Rectal smooth muscle tissue (tissue), 1 donor: Measurements from ENCODE around the gene TIMP3.

Source experiments
- H3K27ac ChIP-seq: one replicate; pipeline ENCODE4 v1.7.0; 2013; ENCODE audit warnings: low read depth, low read length, inconsistent platforms
- H3K27me3 ChIP-seq: one replicate; pipeline ENCODE4 v1.7.0; 2013; ENCODE audit warnings: low read length; ENCODE audit not compliant: control insufficient read depth, insufficient read depth
- H3K36me3 ChIP-seq: one replicate; pipeline ENCODE4 v1.7.0; 2013; ENCODE audit warnings: low read length; ENCODE audit not compliant: control insufficient read depth, insufficient read depth
- H3K4me1 ChIP-seq: one replicate; pipeline ENCODE4 v1.7.0; 2013; ENCODE audit warnings: low read length; ENCODE audit not compliant: control insufficient read depth, insufficient read depth
- H3K4me3 ChIP-seq: one replicate; pipeline ENCODE4 v1.7.0; 2013; ENCODE audit warnings: low read length
- H3K9ac ChIP-seq: one replicate; pipeline ENCODE4 v1.7.0; 2013; ENCODE audit warnings: low read length

The TIMP3 gene

GRCh38 chr22:32876516-32876915 lies 75.0 kb downstream of the TIMP3 start:
- H3K27ac ChIP-seq: no peak overlapping the region
- H3K4me1 ChIP-seq: peaks cover 5% of the 10 kb centered on the region
- H3K9ac ChIP-seq: no peak overlapping the region
- H3K36me3 ChIP-seq: no peaks in the 10 kb centered on the region
- no peaks in the 10 kb centered on the region for H3K27me3 ChIP-seq
- H3K4me3 ChIP-seq: no peak overlapping the region

- no peaks in the 10 kb centered on the region for H3K27me3 ChIP-seq
- H3K36me3 ChIP-seq: no peaks in the 10 kb centered on the region
- no peak overlapping the region for H3K27ac ChIP-seq
- no peak overlapping the region for H3K9ac ChIP-seq
- peaks cover 5% of the 10 kb centered on the region for H3K4me1 ChIP-seq
- H3K4me3 ChIP-seq: no peak overlapping the region
These were observed 75.7 kb downstream of the TIMP3 start for GRCh38 chr22:32877196-32877595.

- no peak overlapping the region for H3K9ac ChIP-seq
- no peaks in the 10 kb centered on the region for H3K36me3 ChIP-seq
- no peak overlapping the region for H3K27ac ChIP-seq
- H3K27me3 ChIP-seq: no peaks in the 10 kb centered on the region
- peaks cover 5% of the 10 kb centered on the region for H3K4me1 ChIP-seq
- no peak overlapping the region for H3K4me3 ChIP-seq
These were observed 78.0 kb downstream of the TIMP3 start for GRCh38 chr22:32879550-32879949.

GRCh38 chr22:32880061-32880460 lies 78.6 kb downstream of the TIMP3 start:
- no peak overlapping the region for H3K9ac ChIP-seq
- H3K4me1 ChIP-seq: peaks cover 5% of the 10 kb centered on the region
- H3K4me3 ChIP-seq: no peak overlapping the region
- no peaks in the 10 kb centered on the region for H3K27me3 ChIP-seq
- H3K27ac ChIP-seq: no peak overlapping the region
- H3K36me3 ChIP-seq: no peaks in the 10 kb centered on the region

GRCh38 chr22:32880505-32880892 lies 79.0 kb downstream of the TIMP3 start:
- Histone ChIP-seq H3K27ac (no peak overlapping the region), H3K27me3 (no peaks in the 10 kb centered on the region), H3K9ac (no peak overlapping the region), H3K4me1 (peaks cover 5% of the 10 kb centered on the region), H3K4me3 (no peak overlapping the region), H3K36me3 (no peaks in the 10 kb centered on the region)

GRCh38 chr22:32880893-32881596 lies 79.5 kb downstream of the TIMP3 start:
- Histone ChIP-seq H3K9ac (no peak overlapping the region), H3K27ac (no peak overlapping the region), H3K4me1 (peaks cover 5% of the 10 kb centered on the region), H3K36me3 (no peaks in the 10 kb centered on the region), H3K4me3 (no peak overlapping the region), H3K27me3 (no peaks in the 10 kb centered on the region)

- Histone ChIP-seq H3K27ac (no peak overlapping the region), H3K27me3 (no peaks in the 10 kb centered on the region), H3K4me3 (no peak overlapping the region), H3K36me3 (no peaks in the 10 kb centered on the region), H3K9ac (no peak overlapping the region), H3K4me1 (peaks cover 5% of the 10 kb centered on the region)
These were observed 80.9 kb downstream of the TIMP3 start for GRCh38 chr22:32882360-32882755.

- Histone ChIP-seq H3K27me3 (no peaks in the 10 kb centered on the region), H3K4me3 (no peak overlapping the region), H3K27ac (no peak overlapping the region), H3K9ac (no peak overlapping the region), H3K36me3 (no peaks in the 10 kb centered on the region), H3K4me1 (peaks cover 7% of the 10 kb centered on the region)
These were observed 81.4 kb downstream of the TIMP3 start for GRCh38 chr22:32882774-32883530.

- H3K27ac ChIP-seq: no peak overlapping the region
- H3K9ac ChIP-seq: no peak overlapping the region
- H3K4me1 ChIP-seq: peaks cover 5% of the 10 kb centered on the region
- H3K36me3 ChIP-seq: no peaks in the 10 kb centered on the region
- no peaks in the 10 kb centered on the region for H3K27me3 ChIP-seq
- H3K4me3 ChIP-seq: no peak overlapping the region
These were observed 85.9 kb downstream of the TIMP3 start for GRCh38 chr22:32887324-32887980.

- Histone ChIP-seq H3K36me3 (no peaks in the 10 kb centered on the region), H3K27me3 (no peaks in the 10 kb centered on the region), H3K4me1 (peaks cover 5% of the 10 kb centered on the region), H3K9ac (no peak overlapping the region), H3K27ac (no peak overlapping the region), H3K4me3 (no peak overlapping the region)
These were observed 87.5 kb downstream of the TIMP3 start for GRCh38 chr22:32888976-32889375.

GRCh38 chr22:32896891-32897290 lies 95.4 kb downstream of the TIMP3 start:
- no peak overlapping the region for H3K27ac ChIP-seq
- H3K4me1 ChIP-seq: no peaks in the 10 kb centered on the region

GRCh38 chr22:32897400-32897799 lies 95.9 kb downstream of the TIMP3 start:
- Histone ChIP-seq H3K4me3 (no peak overlapping the region), H3K9ac (no peak overlapping the region), H3K27ac (no peak overlapping the region), H3K27me3 (no peaks in the 10 kb centered on the region), H3K36me3 (no peaks in the 10 kb centered on the region), H3K4me1 (no peaks in the 10 kb centered on the region)

More at GRCh38 chr22:32896891-32897290, 95.4 kb downstream of the TIMP3 start:
- Histone ChIP-seq H3K9ac (no peak overlapping the region), H3K27me3 (no peaks in the 10 kb centered on the region), H3K36me3 (no peaks in the 10 kb centered on the region), H3K4me3 (no peak overlapping the region)
